Measurements from ENCODE around the gene ALG14. TPM values are rescaled to one million over a fixed set of nuclear protein-coding genes. Genes with fewer than 3 reads are reported as not detected.

ALG14 gene
- total RNA-seq, 3 donors from 2014 or later, result 1.2 to 1.6 (median 1.4) TPM

DNA sequence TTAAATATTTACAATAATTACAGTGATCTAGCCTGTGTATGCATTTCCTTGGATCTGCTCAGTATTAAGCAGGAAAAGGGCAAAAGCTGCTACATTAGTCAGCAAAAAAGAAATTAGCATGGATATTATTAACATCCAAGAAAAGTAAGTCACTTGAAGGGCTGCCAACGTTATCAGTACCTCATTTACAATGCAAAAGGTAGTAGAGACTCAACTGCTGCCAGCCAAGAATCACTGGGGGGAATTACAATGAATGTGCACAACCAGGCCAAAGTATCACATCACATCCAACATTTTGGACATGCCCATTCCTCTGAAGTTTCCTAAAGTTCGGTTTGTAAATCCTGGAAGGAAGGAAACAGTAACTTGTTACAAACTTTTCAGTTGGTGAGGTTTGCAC lies 147.7 kb downstream of the ALG14 start:
- Histone ChIP-seq H3K4me1 (peaks cover 5 to 12% of the 10 kb centered on the region in 2 donors), H3K4me3 (peak overlapping the region; percentile 64 to 96 (median 94)), H3K36me3 (no peaks in the 10 kb centered on the region), H3K9me3 (no peaks in the 10 kb centered on the region), H3K27me3 (no peaks in the 10 kb centered on the region), H3K27ac (peak overlapping the region; percentile 96 to 99)
- intact Hi-C loops (cut with DNase I; ENCODE audit: low total_unique reads), result loop anchor here (10.0 kb wide), 1 partner anchor 60 kb away; no protein-coding TSS in a partner anchor
- DNase-seq (ENCODE audit: low spot score in 2 of 2), result no peak
- TF ChIP-seq POLR2AphosphoS5 (IDR thresholded peaks at IDR 0.05), result no peak
- no peak for TF ChIP-seq POLR2A (IDR thresholded peaks at IDR 0.05)
- TF ChIP-seq, protein P1, sequence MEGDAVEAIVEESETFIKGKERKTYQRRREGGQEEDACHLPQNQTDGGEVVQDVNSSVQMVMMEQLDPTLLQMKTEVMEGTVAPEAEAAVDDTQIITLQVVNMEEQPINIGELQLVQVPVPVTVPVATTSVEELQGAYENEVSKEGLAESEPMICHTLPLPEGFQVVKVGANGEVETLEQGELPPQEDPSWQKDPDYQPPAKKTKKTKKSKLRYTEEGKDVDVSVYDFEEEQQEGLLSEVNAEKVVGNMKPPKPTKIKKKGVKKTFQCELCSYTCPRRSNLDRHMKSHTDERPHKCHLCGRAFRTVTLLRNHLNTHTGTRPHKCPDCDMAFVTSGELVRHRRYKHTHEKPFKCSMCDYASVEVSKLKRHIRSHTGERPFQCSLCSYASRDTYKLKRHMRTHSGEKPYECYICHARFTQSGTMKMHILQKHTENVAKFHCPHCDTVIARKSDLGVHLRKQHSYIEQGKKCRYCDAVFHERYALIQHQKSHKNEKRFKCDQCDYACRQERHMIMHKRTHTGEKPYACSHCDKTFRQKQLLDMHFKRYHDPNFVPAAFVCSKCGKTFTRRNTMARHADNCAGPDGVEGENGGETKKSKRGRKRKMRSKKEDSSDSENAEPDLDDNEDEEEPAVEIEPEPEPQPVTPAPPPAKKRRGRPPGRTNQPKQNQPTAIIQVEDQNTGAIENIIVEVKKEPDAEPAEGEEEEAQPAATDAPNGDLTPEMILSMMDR (IDR thresholded peaks at IDR 0.05), result no peak

Other genes starting within 250 kb of the ALG14 start
- 100 to 1,000 TPM; 146 to 330 (median 195) TPM for gene CNN3, start 145.8 kb downstream of the ALG14 start, total RNA-seq
- 10 to 100 TPM in 1 of 3 donors, 1 to 10 TPM in 2; 5.9 to 22.4 (median 6.9) TPM for gene TLCD4, start 44.4 kb upstream of the ALG14 start, total RNA-seq
- 10 to 100 TPM in 2 of 3 donors, 1 to 10 TPM in 1; 9.2 to 20.3 (median 11.5) TPM for gene RWDD3, start 161.3 kb upstream of the ALG14 start, total RNA-seq